GM12878 (cell line): Measurements from ENCODE around the gene DHCR24. TPM values are rescaled to one million over a fixed set of nuclear protein-coding genes. Genes with fewer than 3 reads are reported as not detected.
A peak's percentile ranks its signal among the peaks of the same experiment; 100 is the strongest.

Experiments
- BCL11A ChIP-seq: IDR thresholded peaks from 2 replicates; pipeline ENCODE4 v1.6.1; 2011; ENCODE audit warnings: low read depth, low read length
- CHD2 ChIP-seq: IDR thresholded peaks from 2 replicates; pipeline ENCODE4 v1.6.1; 2011; ENCODE audit warnings: low read depth, low read length, improper control_type of control experiment, borderline replicate concordance
- CREB1 ChIP-seq: IDR thresholded peaks from 2 replicates; pipeline ENCODE4 v1.6.1; 2012; ENCODE audit warnings: low read depth, mild to moderate bottlenecking, inconsistent platforms
- CTCF ChIP-seq, 3 experiments: IDR thresholded peaks in 2 of 3; conservative IDR thresholded peaks in 1 of 3; 2 replicates each; pipeline ENCODE4 v1.5.1; 2011; ENCODE audit warnings: low read depth in 3 of 3, low read length in 3 of 3, mild to moderate bottlenecking in 3 of 3, control low read depth in 2 of 3, moderate library complexity in 2 of 3, inconsistent platforms in 1 of 3, mixed read lengths in 1 of 3; ENCODE audit not compliant: control insufficient read depth in 2 of 3, insufficient read depth in 1 of 3; ENCODE audit errors: extremely low read depth in 1 of 3
- GABPA ChIP-seq: IDR thresholded peaks from 2 replicates; pipeline ENCODE4 v1.6.1; 2014; ENCODE audit warnings: antibody characterized with exemption, low read depth, mild to moderate bottlenecking, inconsistent platforms
- HDAC2 ChIP-seq: fragments of 200-600 bp; sonication (generic); IDR thresholded peaks from 2 replicates; pipeline ENCODE4 v1.6.1; 2017
- MYB ChIP-seq: fragments of 150-350 bp; IDR thresholded peaks from 2 replicates; pipeline ENCODE4 v1.6.1; 2014; ENCODE audit warnings: mild to moderate bottlenecking, low read depth, low read length, borderline replicate concordance
- NFIC ChIP-seq: IDR thresholded peaks from 2 replicates; pipeline ENCODE4 v1.6.1; 2012; ENCODE audit warnings: low read depth, mild to moderate bottlenecking, inconsistent platforms, low read length, moderate library complexity
- NR2F1 ChIP-seq: fragments of 450-650 bp; conservative IDR thresholded peaks from 2 replicates; pipeline ENCODE4 v1.6.1; 2017; ENCODE audit warnings: mild to moderate bottlenecking
- PKNOX1 ChIP-seq: fragments of 450-650 bp; IDR thresholded peaks from 2 replicates; pipeline ENCODE4 v1.6.1; 2016; ENCODE audit warnings: mild to moderate bottlenecking
- POLR2A ChIP-seq: IDR thresholded peaks from 2 replicates; pipeline ENCODE4 v1.6.1; 2011; ENCODE audit warnings: low read depth, mild to moderate bottlenecking, low read length
- RB1 ChIP-seq: fragments of 450-650 bp; formaldehyde crosslinking; IDR thresholded peaks from 2 replicates; pipeline ENCODE4 v1.6.1; 2017; ENCODE audit warnings: mild to moderate bottlenecking, borderline replicate concordance
- RCOR1 ChIP-seq: conservative IDR thresholded peaks from 2 replicates; pipeline ENCODE4 v1.6.1; 2012; ENCODE audit warnings: low read depth, low read length, improper control_type of control experiment
- RFX5 ChIP-seq: IDR thresholded peaks from 2 replicates; pipeline ENCODE4 v1.6.1; 2011; ENCODE audit warnings: low read depth, low read length, improper control_type of control experiment
- SIX5 ChIP-seq: IDR thresholded peaks from 2 replicates; pipeline ENCODE4 v1.6.1; 2011; ENCODE audit warnings: mild to moderate bottlenecking, low read depth, low read length, moderate library complexity; ENCODE audit not compliant: severe bottlenecking
- SPI1 ChIP-seq: IDR thresholded peaks from 2 replicates; pipeline ENCODE4 v1.6.1; 2011; ENCODE audit warnings: low read depth, mild to moderate bottlenecking, low read length, moderate library complexity, borderline replicate concordance; ENCODE audit not compliant: insufficient read depth
- SRF ChIP-seq, 2 experiments: IDR thresholded peaks; 2 replicates each; pipeline ENCODE4 v1.6.1; 2011; ENCODE audit warnings: low read depth in 2 of 2, low read length in 2 of 2, mild to moderate bottlenecking in 1 of 2, moderate library complexity in 1 of 2
- SUPT20H ChIP-seq: IDR thresholded peaks from 2 replicates; pipeline ENCODE4 v1.6.1; 2011; ENCODE audit warnings: low read depth, mild to moderate bottlenecking, low read length, moderate library complexity, borderline replicate concordance; ENCODE audit not compliant: control insufficient read depth
- SUZ12 ChIP-seq: fragments of 200-600 bp; sonication (generic); IDR thresholded peaks from one replicate; pipeline ENCODE4 v1.6.1; 2018; ENCODE audit warnings: antibody characterized with exemption, mild to moderate bottlenecking; ENCODE audit not compliant: unreplicated experiment
- USF2 ChIP-seq: IDR thresholded peaks from 2 replicates; pipeline ENCODE4 v1.6.1; 2011; ENCODE audit warnings: low read depth, low read length, improper control_type of control experiment, borderline replicate concordance
- WRNIP1 ChIP-seq: IDR thresholded peaks from 2 replicates; pipeline ENCODE4 v1.6.1; 2011; ENCODE audit warnings: low read depth, low read length, improper control_type of control experiment, borderline replicate concordance
- ZBED1 ChIP-seq: IDR thresholded peaks from 2 replicates; pipeline ENCODE4 v1.6.1; 2016; ENCODE audit warnings: borderline replicate concordance
- polyA plus RNA-seq, 11 experiments: library from polyadenylated mRNA; depleted of rRNA in 4 of 11; unstranded in 6 of 11; stranded (reverse) in 5 of 11; fragments of >200 nt; fragmentation: Nextera tagmentation in 4 of 11; fragmentation: Illumina TruSeq in 1 of 11; extraction: Ambion mirVana in 4 of 11; extraction: Trizol in 1 of 11; gene quantifications; 1 replicate in 1 of 11; 2 replicates in 10 of 11; pipeline versions ENCODE4 v1.2.1 to v1.2.3, GENCODE V29; 2011 to 2016; ENCODE audit warnings: inconsistent platforms in 2 of 11, missing spikeins in 2 of 11, low read depth in 1 of 11
- total RNA-seq, 4 experiments: library from RNA; depleted of rRNA in 3 of 4; stranded (reverse); fragments of >200 nt in 3 of 4; fragmentation: Illumina TruSeq in 1 of 4; extraction: Trizol in 1 of 4; gene quantifications; 2 replicates each; pipeline versions ENCODE4 v1.2.1 to v1.2.3, GENCODE V29; 2013 to 2021
- TF ChIP-seq, protein P1 (sequence below): fragments of 450-650 bp; IDR thresholded peaks from 2 replicates; pipeline ENCODE4 v1.6.1; 2014; ENCODE audit warnings: mild to moderate bottlenecking
- TF ChIP-seq, protein P2 (sequence below): fragments of 450-650 bp; IDR thresholded peaks from 2 replicates; pipeline ENCODE4 v1.6.1; 2017; ENCODE audit warnings: mild to moderate bottlenecking, low read depth, inconsistent platforms; ENCODE audit not compliant: poor library complexity, severe bottlenecking

DHCR24 gene
- total and polyA plus RNA-seq, 10 of the 15 experiments (the other 5 are each of a cell fraction or from before 2014, with no cell fraction given) = 23.3 to 169 (median 120) TPM

DNA sequence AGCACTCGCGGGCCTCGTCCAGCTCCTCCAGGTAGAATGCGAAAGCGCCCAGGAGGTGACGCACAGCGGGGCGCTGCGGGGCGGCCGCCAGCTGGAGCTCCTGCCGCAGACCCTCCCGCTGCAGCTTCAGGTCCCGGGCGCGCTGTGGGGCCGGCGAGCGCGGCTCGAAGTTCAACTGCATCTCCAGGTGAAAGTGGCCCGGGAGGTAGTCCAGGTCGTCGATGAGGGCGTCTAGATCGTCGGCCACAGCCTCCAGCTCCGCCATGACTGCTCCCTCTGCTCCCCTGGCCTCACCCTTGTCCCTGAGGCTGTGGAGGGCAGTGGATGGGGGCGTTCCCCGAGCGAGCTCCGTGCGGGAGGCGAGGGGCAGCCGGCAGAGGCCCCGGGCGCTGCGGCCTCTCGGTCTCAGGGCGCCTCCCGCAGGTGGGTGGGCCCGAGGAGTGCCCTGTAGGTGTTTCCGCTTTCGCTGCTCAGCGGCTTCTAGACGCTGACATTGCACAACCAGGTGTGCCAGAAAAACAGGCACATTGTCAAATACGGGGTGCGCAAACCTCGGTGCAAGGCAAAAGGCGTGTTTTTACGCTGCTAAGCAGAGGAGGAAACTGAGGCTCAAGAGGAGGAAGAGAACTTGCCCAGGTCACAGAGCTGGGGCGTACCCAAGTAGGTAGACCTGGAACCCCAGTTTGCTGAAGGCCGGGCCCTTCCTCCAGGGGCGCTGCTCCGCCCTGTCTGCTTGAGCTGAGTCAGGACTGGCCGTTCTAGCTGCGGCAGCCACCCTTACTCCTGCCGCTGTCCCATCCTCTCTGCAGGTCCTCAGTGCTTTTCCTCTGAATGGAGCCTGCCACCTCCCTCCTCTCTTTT, 85.9 kb downstream of the DHCR24 start, which contains the start of gene TTC22 (continued):
- no peak for TF ChIP-seq PKNOX1
- TF ChIP-seq BCL11A = no peak
- TF ChIP-seq ZBED1 = no peak
- TF ChIP-seq CREB1 = no peak
- no peak for TF ChIP-seq RCOR1
- TF ChIP-seq, protein P1, sequence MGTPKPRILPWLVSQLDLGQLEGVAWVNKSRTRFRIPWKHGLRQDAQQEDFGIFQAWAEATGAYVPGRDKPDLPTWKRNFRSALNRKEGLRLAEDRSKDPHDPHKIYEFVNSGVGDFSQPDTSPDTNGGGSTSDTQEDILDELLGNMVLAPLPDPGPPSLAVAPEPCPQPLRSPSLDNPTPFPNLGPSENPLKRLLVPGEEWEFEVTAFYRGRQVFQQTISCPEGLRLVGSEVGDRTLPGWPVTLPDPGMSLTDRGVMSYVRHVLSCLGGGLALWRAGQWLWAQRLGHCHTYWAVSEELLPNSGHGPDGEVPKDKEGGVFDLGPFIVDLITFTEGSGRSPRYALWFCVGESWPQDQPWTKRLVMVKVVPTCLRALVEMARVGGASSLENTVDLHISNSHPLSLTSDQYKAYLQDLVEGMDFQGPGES = no peak
- no peak for TF ChIP-seq CHD2
- no peak for TF ChIP-seq RFX5
- TF ChIP-seq NFIC = no peak
- TF ChIP-seq SUPT20H = no peak
- TF ChIP-seq GABPA = no peak
- TF ChIP-seq POLR2A = peak; percentile 76
- no peak for TF ChIP-seq SPI1
- no peak; the same call in none of the 2 replicates for TF ChIP-seq RB1
- TF ChIP-seq SRF (IDR thresholded peaks at IDR 0.05; ENCODE audit: low read depth in 2 of 2, low read length in 2 of 2) = no peak
- TF ChIP-seq, protein P2, sequence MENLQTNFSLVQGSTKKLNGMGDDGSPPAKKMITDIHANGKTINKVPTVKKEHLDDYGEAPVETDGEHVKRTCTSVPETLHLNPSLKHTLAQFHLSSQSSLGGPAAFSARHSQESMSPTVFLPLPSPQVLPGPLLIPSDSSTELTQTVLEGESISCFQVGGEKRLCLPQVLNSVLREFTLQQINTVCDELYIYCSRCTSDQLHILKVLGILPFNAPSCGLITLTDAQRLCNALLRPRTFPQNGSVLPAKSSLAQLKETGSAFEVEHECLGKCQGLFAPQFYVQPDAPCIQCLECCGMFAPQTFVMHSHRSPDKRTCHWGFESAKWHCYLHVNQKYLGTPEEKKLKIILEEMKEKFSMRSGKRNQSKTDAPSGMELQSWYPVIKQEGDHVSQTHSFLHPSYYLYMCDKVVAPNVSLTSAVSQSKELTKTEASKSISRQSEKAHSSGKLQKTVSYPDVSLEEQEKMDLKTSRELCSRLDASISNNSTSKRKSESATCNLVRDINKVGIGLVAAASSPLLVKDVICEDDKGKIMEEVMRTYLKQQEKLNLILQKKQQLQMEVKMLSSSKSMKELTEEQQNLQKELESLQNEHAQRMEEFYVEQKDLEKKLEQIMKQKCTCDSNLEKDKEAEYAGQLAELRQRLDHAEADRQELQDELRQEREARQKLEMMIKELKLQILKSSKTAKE = peak; percentile 38
- no peak for TF ChIP-seq SUZ12
- no peak for TF ChIP-seq MYB
- no peak for TF ChIP-seq SIX5
- TF ChIP-seq CTCF (IDR thresholded peaks at IDR 0.05 in 2 of 3, conservative IDR thresholded peaks at IDR 0.05 in 1 of 3; ENCODE audit: control insufficient read depth in 2 of 3, extremely low read depth in 1 of 3, insufficient read depth in 1 of 3, low read depth in 3 of 3, low read length in 3 of 3) = peak; percentile 63 to 78 (median 74)
- no peak for TF ChIP-seq NR2F1
- no peak for TF ChIP-seq USF2
- TF ChIP-seq HDAC2 = no peak
- no peak for TF ChIP-seq WRNIP1
